Uterus (tissue), 4 donors: ENCODE measurements around the gene ZNF212. TPM values are rescaled to one million over a fixed set of nuclear protein-coding genes. Genes with fewer than 3 reads are reported as not detected.

ENCODE experiments used
- DNase-seq, 2 donors: peaks; one replicate each; pipeline ENCODE4 v3.0.0-alpha.2; 2019 to 2020
- H3K27ac ChIP-seq, 2 donors: fragments of 200-600 bp; sonication (generic); 1 replicate in 1 of 2; 2 replicates in 1 of 2; pipeline ENCODE4 v1.5.1; 2016 to 2018
- H3K27me3 ChIP-seq, 2 donors: fragments of 200-600 bp; sonication (generic); one replicate each; pipeline ENCODE4 v1.5.1; 2018 to 2019; ENCODE audit warnings: control low read depth in 1 of 2
- H3K36me3 ChIP-seq, 2 donors: fragments of 200-600 bp; sonication (generic); one replicate each; pipeline ENCODE4 v1.5.1; 2019; ENCODE audit warnings: control low read depth in 1 of 2
- H3K4me1 ChIP-seq, 2 donors: fragments of 200-600 bp; sonication (generic); one replicate each; pipeline ENCODE4 v1.5.1; 2018 to 2019; ENCODE audit warnings: control low read depth in 1 of 2
- H3K4me3 ChIP-seq, 2 donors: fragments of 200-600 bp; sonication (generic); 1 replicate in 1 of 2; 2 replicates in 1 of 2; pipeline ENCODE4 v1.5.1; 2018 to 2019; ENCODE audit warnings: mild to moderate bottlenecking in 1 of 2
- H3K9me3 ChIP-seq, 2 donors: fragments of 200-600 bp; sonication (generic); one replicate each; pipeline ENCODE4 v1.5.1; 2019; ENCODE audit warnings: control low read depth in 1 of 2
- POLR2A ChIP-seq, 2 donors: fragments of 450-650 bp; IDR thresholded peaks; one replicate each; pipeline ENCODE4 v1.6.1; 2016; ENCODE audit warnings: antibody characterized with exemption in 2 of 2, mild to moderate bottlenecking in 1 of 2, moderate library complexity in 1 of 2
- intact Hi-C: fragments of 100-400 bp; cut with DNase I; formaldehyde crosslinking; loops from one replicate; pipeline ENCODE4 v1.15.1; 2023; ENCODE audit warnings: low total_unique reads
- total RNA-seq, 4 donors: library from RNA; depleted of rRNA in 3 of 4; stranded (reverse); fragments of >200 nt in 3 of 4; gene quantifications; one replicate each; pipeline versions ENCODE4 v1.1.0 to v1.2.4, GENCODE V29; 2014 to 2023
- TF ChIP-seq, protein P1 (sequence below), 4 experiments: fragments of 200-600 bp in 2 of 4; fragments of 450-650 bp in 2 of 4; sonication (generic) in 2 of 4; IDR thresholded peaks; one replicate each; pipeline ENCODE4 v1.5.1; 2016 to 2019; ENCODE audit warnings: antibody characterized with exemption in 4 of 4, mild to moderate bottlenecking in 2 of 4, moderate library complexity in 1 of 4
- donor health status: DM: yes; HTN: yes; CAD: no.

Gene ZNF212
- total RNA-seq, 4 donors from 2014 or later, result 2.9 to 14.1 (median 7.7) TPM

DNA sequence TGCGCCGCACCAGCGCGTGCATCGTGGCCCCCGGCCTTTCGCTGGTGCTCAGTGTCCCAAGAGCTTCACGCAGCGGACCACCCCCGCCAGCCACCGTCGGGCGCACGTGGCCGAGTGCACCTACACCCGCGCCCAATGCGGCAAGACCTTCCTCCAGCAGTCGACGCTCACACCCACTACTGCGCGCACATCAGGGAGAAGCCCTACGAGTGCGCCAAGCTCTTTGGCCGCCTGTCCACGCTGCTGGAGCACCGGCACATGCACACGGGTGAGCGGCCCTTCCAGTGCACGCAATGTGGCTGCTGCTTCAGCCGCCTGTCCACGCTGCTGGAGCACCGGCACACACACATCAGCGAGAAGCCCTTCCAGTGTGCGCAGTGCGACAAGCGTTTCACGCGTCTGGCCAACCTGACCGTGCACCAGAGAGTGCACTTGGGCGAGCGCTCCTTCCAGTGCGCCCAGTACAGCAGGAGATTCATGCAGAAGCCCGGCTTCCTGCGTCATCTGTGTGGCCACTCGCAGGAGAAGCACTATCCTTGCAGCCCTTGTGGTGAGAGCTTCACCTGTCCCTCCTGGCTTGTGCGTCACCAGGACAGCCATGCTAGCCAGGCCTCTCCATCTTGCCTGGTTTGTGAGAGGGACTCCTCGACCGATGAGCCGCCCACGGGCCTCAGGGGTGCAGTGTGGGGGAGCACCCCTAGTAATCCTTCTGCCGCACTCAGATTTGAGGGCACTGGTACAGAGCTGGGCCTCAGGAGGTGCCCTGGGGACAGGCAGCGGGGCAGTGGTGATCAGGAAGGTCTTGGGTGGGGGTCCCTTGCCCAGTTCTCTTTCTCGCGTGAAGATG is 55.4 kb downstream of the ZNF212 start:
- Histone ChIP-seq H3K4me3 (no peak overlapping the region), H3K36me3 (no peaks in the 10 kb centered on the region), H3K9me3 (no peaks in the 10 kb centered on the region), H3K4me1 (no peaks in the 10 kb centered on the region), H3K27me3 (no peaks in the 10 kb centered on the region), H3K27ac (no peak overlapping the region)
- DNase-seq, result no peak
- TF ChIP-seq POLR2A (IDR thresholded peaks at IDR 0.05), result no peak
- TF ChIP-seq, protein P1, sequence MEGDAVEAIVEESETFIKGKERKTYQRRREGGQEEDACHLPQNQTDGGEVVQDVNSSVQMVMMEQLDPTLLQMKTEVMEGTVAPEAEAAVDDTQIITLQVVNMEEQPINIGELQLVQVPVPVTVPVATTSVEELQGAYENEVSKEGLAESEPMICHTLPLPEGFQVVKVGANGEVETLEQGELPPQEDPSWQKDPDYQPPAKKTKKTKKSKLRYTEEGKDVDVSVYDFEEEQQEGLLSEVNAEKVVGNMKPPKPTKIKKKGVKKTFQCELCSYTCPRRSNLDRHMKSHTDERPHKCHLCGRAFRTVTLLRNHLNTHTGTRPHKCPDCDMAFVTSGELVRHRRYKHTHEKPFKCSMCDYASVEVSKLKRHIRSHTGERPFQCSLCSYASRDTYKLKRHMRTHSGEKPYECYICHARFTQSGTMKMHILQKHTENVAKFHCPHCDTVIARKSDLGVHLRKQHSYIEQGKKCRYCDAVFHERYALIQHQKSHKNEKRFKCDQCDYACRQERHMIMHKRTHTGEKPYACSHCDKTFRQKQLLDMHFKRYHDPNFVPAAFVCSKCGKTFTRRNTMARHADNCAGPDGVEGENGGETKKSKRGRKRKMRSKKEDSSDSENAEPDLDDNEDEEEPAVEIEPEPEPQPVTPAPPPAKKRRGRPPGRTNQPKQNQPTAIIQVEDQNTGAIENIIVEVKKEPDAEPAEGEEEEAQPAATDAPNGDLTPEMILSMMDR (IDR thresholded peaks at IDR 0.05), result no peak
- intact Hi-C loops, result no loop called here

DNA sequence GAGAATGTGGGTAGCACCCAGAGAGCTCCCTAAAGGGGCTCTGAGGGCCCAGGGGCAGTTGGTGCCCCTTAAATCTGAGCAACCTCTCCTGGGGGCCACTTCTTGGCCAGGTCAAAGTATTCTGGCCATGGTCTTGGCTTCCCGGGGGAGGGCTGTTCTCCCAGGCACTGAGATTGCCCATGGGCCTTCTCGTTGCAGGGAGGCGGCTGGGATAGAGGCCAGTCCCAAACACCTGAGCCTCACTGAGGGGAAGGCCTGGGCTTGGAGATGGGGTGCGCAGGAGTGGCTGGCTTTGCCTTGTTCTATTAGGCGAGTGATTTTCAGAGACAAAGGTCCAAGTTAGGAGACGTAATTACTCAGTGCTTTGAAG is 56.0 kb downstream of the ZNF212 start:
- intact Hi-C loops, result no loop called here
- DNase-seq, result no peak
- Histone ChIP-seq H3K36me3 (no peaks in the 10 kb centered on the region), H3K4me3 (no peak overlapping the region), H3K27ac (no peak overlapping the region), H3K4me1 (no peaks in the 10 kb centered on the region), H3K27me3 (no peaks in the 10 kb centered on the region), H3K9me3 (no peaks in the 10 kb centered on the region)
- TF ChIP-seq POLR2A (IDR thresholded peaks at IDR 0.05), result no peak
- TF ChIP-seq, protein P1 (IDR thresholded peaks at IDR 0.05), result no peak

DNA sequence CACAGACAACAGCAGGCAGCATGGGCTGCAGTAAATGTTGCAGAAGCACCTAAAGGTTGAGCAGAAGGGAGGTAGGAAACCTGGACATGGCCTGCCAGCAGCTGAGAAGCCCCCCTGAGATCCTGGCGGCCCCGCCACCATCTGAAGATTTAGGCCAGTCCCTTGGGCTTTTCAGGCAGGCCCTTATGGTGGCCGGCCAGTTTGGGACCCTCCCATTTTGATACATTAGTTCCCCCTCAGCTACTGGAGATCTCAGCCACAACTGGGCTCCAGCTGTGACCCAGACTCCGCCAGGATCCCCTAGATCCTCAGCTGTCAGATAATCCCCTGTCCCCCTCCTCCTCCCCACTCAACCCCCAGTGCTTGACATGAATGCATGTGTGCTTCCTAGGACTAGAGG is 56.9 kb downstream of the ZNF212 start:
- H3K36me3 ChIP-seq, result no peaks in the 10 kb centered on the region
- intact Hi-C loops, result no loop called here
- DNase-seq, result no peak

DNA sequence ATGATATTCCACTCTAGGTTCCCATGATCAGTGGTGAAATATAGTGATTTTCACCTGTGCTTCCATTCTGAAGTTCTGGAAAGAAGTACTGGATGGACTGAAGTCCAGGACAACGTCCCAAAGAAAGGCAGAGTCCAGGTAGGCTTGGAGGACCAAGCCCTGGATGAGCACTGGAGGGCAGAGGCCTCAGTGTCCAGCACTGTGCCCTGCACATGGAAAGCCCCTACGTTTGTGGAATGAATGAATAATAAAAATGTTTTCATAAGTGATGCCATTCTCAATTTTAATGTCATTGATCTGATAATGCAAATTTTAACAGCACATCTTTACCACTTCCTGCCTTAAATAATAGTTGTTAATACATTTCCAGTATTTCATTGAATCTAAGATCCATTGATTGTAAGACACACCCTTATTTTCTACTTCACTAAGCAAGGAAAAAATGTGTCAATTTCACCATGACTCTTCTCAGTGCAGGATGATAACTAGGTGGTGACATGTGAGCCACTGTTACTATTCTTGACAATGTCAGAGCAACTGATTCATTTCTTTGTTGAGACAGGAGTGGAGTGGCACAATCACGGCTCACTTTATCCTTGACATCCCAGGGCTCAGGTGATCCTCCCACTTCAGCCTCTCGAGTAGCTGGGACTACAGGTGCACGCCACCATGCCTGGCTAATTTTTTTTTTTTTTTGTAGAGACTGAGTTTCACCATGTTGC is 57.7 kb downstream of the ZNF212 start:
- Histone ChIP-seq H3K27ac (no peak overlapping the region), H3K27me3 (no peaks in the 10 kb centered on the region), H3K36me3 (no peaks in the 10 kb centered on the region), H3K9me3 (no peaks in the 10 kb centered on the region), H3K4me1 (no peaks in the 10 kb centered on the region), H3K4me3 (no peak overlapping the region)
- no peak for DNase-seq
- intact Hi-C loops, result no loop called here
- TF ChIP-seq, protein P1 (IDR thresholded peaks at IDR 0.05), result no peak
- TF ChIP-seq POLR2A (IDR thresholded peaks at IDR 0.05), result no peak

More for the DNA sequence above, 56.9 kb downstream of the ZNF212 start:
- no peaks in the 10 kb centered on the region for H3K9me3 ChIP-seq
- no peak overlapping the region for H3K27ac ChIP-seq
- H3K27me3 ChIP-seq, result no peaks in the 10 kb centered on the region
- H3K4me3 ChIP-seq, result no peak overlapping the region
- TF ChIP-seq POLR2A (IDR thresholded peaks at IDR 0.05), result no peak
- TF ChIP-seq, protein P1 (IDR thresholded peaks at IDR 0.05), result no peak
- no peaks in the 10 kb centered on the region for H3K4me1 ChIP-seq
